DND-41 (cell line): ENCODE data around the gene AMPD2.

ENCODE experiments used
- EZH2 ChIP-seq: IDR thresholded peaks from 3 replicates; pipeline ENCODE4 v1.6.1; 2012; ENCODE audit warnings: borderline replicate concordance, low read depth, mild to moderate bottlenecking, moderate library complexity, low read length, inconsistent platforms; ENCODE audit not compliant: severe bottlenecking
- TF ChIP-seq, protein P1 (sequence below): IDR thresholded peaks from 2 replicates; pipeline ENCODE4 v1.5.1; 2012; ENCODE audit warnings: borderline replicate concordance, low read length, moderate library complexity, mild to moderate bottlenecking; ENCODE audit not compliant: poor library complexity, severe bottlenecking; ENCODE audit errors: extremely low read depth

DNA sequence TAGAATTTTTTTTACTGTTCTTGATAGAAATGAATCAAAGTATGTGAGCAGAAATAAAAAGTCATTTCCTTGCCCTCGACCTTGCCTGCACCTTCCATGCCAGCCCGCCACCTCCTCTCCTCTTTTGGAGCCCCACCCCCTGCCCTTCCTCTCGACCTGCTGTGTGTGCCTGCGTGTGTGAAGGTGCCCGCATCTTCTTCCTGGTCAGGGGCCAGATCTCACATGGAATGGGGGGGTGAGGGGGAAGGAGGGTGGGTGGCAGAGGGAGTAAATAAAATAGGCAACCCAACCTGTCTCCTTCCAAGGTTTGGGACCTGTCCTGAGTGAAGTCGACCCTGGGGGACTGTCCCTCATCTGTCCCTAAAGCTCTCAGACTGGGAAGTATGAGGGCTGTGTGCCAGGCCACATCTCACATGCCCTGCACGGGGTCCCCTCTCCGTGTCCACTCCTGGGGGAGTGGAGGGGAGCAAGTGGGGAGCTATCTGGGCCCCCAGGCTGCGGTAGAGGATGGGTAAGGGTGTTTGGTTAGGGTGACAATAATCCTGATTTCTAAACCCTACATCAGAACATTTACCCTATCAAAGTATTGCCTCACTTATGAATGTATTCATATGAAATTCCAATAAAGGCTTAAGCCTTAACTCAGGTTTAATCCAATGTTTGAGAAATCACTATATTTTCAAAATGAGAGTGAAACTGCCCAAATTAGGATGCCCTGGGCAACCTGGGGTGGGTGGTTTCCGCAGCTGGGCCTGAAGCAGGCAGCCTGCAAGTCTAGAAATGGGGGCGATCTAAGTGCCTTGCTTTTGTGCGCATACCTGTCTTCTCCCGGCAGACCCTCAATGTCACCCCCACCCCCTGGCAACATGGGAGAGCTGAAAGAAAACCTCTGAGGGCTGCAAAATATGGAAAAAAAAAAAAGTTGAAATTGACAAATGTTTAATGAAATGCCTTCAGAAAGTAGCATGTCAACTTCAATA lies 15.4 kb downstream of the AMPD2 start:
- TF ChIP-seq, protein P1, sequence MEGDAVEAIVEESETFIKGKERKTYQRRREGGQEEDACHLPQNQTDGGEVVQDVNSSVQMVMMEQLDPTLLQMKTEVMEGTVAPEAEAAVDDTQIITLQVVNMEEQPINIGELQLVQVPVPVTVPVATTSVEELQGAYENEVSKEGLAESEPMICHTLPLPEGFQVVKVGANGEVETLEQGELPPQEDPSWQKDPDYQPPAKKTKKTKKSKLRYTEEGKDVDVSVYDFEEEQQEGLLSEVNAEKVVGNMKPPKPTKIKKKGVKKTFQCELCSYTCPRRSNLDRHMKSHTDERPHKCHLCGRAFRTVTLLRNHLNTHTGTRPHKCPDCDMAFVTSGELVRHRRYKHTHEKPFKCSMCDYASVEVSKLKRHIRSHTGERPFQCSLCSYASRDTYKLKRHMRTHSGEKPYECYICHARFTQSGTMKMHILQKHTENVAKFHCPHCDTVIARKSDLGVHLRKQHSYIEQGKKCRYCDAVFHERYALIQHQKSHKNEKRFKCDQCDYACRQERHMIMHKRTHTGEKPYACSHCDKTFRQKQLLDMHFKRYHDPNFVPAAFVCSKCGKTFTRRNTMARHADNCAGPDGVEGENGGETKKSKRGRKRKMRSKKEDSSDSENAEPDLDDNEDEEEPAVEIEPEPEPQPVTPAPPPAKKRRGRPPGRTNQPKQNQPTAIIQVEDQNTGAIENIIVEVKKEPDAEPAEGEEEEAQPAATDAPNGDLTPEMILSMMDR = no peak
- no peak for TF ChIP-seq EZH2
